GM19099 (cell line): ENCODE data around the gene CDX1.

Experiments used
- POLR2A ChIP-seq: IDR thresholded peaks from 3 replicates; pipeline ENCODE4 v1.6.1; 2011; ENCODE audit warnings: low read depth; ENCODE audit not compliant: insufficient read length; ENCODE audit errors: extremely low read depth

The CDX1 gene

GRCh38 chr5:150138551-150139265 lies 27.9 kb upstream of the CDX1 start:
- no peak for TF ChIP-seq POLR2A

GRCh38 chr5:150139334-150139733 lies 27.2 kb upstream of the CDX1 start:
- no peak for TF ChIP-seq POLR2A

- no peak for TF ChIP-seq POLR2A
Measured at GRCh38 chr5:150140830-150141229, 25.7 kb upstream of the CDX1 start.

GRCh38 chr5:150141544-150142184 lies 24.9 kb upstream of the CDX1 start:
- no peak for TF ChIP-seq POLR2A

GRCh38 chr5:150142185-150142958 lies 24.2 kb upstream of the CDX1 start:
- no peak for TF ChIP-seq POLR2A

GRCh38 chr5:150142959-150143349 lies 23.6 kb upstream of the CDX1 start:
- no peak for TF ChIP-seq POLR2A

- no peak for TF ChIP-seq POLR2A
Measured at GRCh38 chr5:150143350-150144245, 23.0 kb upstream of the CDX1 start.

GRCh38 chr5:150144246-150144801 lies 22.3 kb upstream of the CDX1 start:
- TF ChIP-seq POLR2A: no peak

GRCh38 chr5:150144879-150145278 lies 21.7 kb upstream of the CDX1 start:
- no peak for TF ChIP-seq POLR2A

- no peak for TF ChIP-seq POLR2A
Measured at GRCh38 chr5:150146235-150146634, 20.3 kb upstream of the CDX1 start.

- TF ChIP-seq POLR2A: no peak
Measured at GRCh38 chr5:150146862-150147601, 19.5 kb upstream of the CDX1 start.

GRCh38 chr5:150147670-150148069 lies 18.9 kb upstream of the CDX1 start:
- TF ChIP-seq POLR2A: no peak

- TF ChIP-seq POLR2A: no peak
Measured at GRCh38 chr5:150148117-150148927, 18.3 kb upstream of the CDX1 start.
